Ectodermal cell (in vitro differentiated cells): ENCODE results near the gene PPP1R37.

Experiments used
- H3K27ac ChIP-seq: 2 replicates; pipeline ENCODE4 v1.7.0; 2013; ENCODE audit warnings: mild to moderate bottlenecking, low read depth, low read length; ENCODE audit not compliant: insufficient read depth, poor library complexity, severe bottlenecking
- H3K27me3 ChIP-seq: 2 replicates; pipeline ENCODE4 v1.7.0; 2013; ENCODE audit warnings: mild to moderate bottlenecking, low read length; ENCODE audit not compliant: insufficient read depth, control insufficient read depth, poor library complexity, severe bottlenecking
- H3K36me3 ChIP-seq: one replicate; pipeline ENCODE4 v1.7.0; 2013; ENCODE audit warnings: low read length; ENCODE audit not compliant: control insufficient read depth, insufficient read depth
- H3K4me1 ChIP-seq: one replicate; pipeline ENCODE4 v1.7.0; 2013; ENCODE audit warnings: low read length; ENCODE audit not compliant: control insufficient read depth, insufficient read depth
- H3K4me3 ChIP-seq: 2 replicates; pipeline ENCODE4 v1.7.0; 2013; ENCODE audit warnings: low read depth, low read length, control low read depth; ENCODE audit not compliant: insufficient read depth
- H3K9me3 ChIP-seq: 2 replicates; pipeline ENCODE4 v1.7.0; 2013; ENCODE audit warnings: mild to moderate bottlenecking, low read length, moderate library complexity; ENCODE audit not compliant: control insufficient read depth
- WGBS, 2 experiments: methylation state at CpG; one replicate each; pipeline ENCODE4 v1.1.7; 2013; ENCODE audit warnings: missing lambda C conversion rate in 2 of 2; 5-methylcytosine and 5-hydroxymethylcytosine counted together

PPP1R37 gene

GRCh38 chr19:45058622-45059159 lies 34.3 kb upstream of the PPP1R37 start:
- no peaks in the 10 kb centered on the region for H3K27me3 ChIP-seq
- WGBS, 2 experiments: 94% methylated on average over 14 of the region's 14 CpGs
- H3K9me3 ChIP-seq: no peaks in the 10 kb centered on the region
- no peak overlapping the region for H3K27ac ChIP-seq
- H3K4me3 ChIP-seq: no peak overlapping the region
- H3K36me3 ChIP-seq: peaks cover 65% of the 10 kb centered on the region
- no peaks in the 10 kb centered on the region for H3K4me1 ChIP-seq

- Histone ChIP-seq H3K27me3 (no peaks in the 10 kb centered on the region), H3K27ac (no peak overlapping the region), H3K36me3 (peaks cover 71% of the 10 kb centered on the region), H3K4me1 (no peaks in the 10 kb centered on the region), H3K4me3 (no peak overlapping the region), H3K9me3 (no peaks in the 10 kb centered on the region)
- 74 to 78% methylated on average over 16 of the region's 16 CpGs for WGBS, 2 experiments
These were observed 33.6 kb upstream of the PPP1R37 start for GRCh38 chr19:45059258-45059965.

- Histone ChIP-seq H3K36me3 (peaks cover 69% of the 10 kb centered on the region), H3K27ac (no peak overlapping the region), H3K4me3 (no peak overlapping the region), H3K9me3 (no peaks in the 10 kb centered on the region), H3K27me3 (no peaks in the 10 kb centered on the region), H3K4me1 (no peaks in the 10 kb centered on the region)
- 97 to 98% methylated on average over 4 of the region's 4 CpGs for WGBS, 2 experiments
These were observed 31.0 kb upstream of the PPP1R37 start for GRCh38 chr19:45061965-45062364.

GRCh38 chr19:45063851-45064801 lies 28.9 kb upstream of the PPP1R37 start:
- peaks cover 52% of the 10 kb centered on the region for H3K36me3 ChIP-seq
- no peaks in the 10 kb centered on the region for H3K9me3 ChIP-seq
- no peak overlapping the region for H3K4me3 ChIP-seq
- H3K27me3 ChIP-seq: no peaks in the 10 kb centered on the region
- H3K27ac ChIP-seq: no peak overlapping the region
- no peaks in the 10 kb centered on the region for H3K4me1 ChIP-seq
- 96 to 97% methylated on average over 85 of the region's 85 CpGs for WGBS, 2 experiments

- Histone ChIP-seq H3K27me3 (no peaks in the 10 kb centered on the region), H3K36me3 (peaks cover 35% of the 10 kb centered on the region), H3K4me1 (no peaks in the 10 kb centered on the region), H3K27ac (no peak overlapping the region), H3K9me3 (no peaks in the 10 kb centered on the region), H3K4me3 (no peak overlapping the region)
- 93 to 94% methylated on average over 38 of the region's 38 CpGs for WGBS, 2 experiments
These were observed 25.9 kb upstream of the PPP1R37 start for GRCh38 chr19:45066921-45067661.

GRCh38 chr19:45068041-45068440 lies 24.9 kb upstream of the PPP1R37 start:
- H3K4me1 ChIP-seq: no peaks in the 10 kb centered on the region
- no peak overlapping the region for H3K4me3 ChIP-seq
- no peaks in the 10 kb centered on the region for H3K27me3 ChIP-seq
- WGBS, 2 experiments: 91 to 93% methylated on average over 7 of the region's 10 CpGs
- peaks cover 29% of the 10 kb centered on the region for H3K36me3 ChIP-seq
- no peaks in the 10 kb centered on the region for H3K9me3 ChIP-seq
- H3K27ac ChIP-seq: no peak overlapping the region

GRCh38 chr19:45069056-45069455 lies 23.9 kb upstream of the PPP1R37 start:
- peaks cover 22% of the 10 kb centered on the region for H3K36me3 ChIP-seq
- WGBS, 2 experiments: 76 to 77% methylated on average over 13 of the region's 13 CpGs
- H3K27me3 ChIP-seq: no peaks in the 10 kb centered on the region
- no peaks in the 10 kb centered on the region for H3K9me3 ChIP-seq
- no peak overlapping the region for H3K27ac ChIP-seq
- H3K4me1 ChIP-seq: no peaks in the 10 kb centered on the region
- H3K4me3 ChIP-seq: no peak overlapping the region

- peaks cover 10% of the 10 kb centered on the region for H3K4me1 ChIP-seq
- no peak overlapping the region for H3K27ac ChIP-seq
- no peak overlapping the region for H3K4me3 ChIP-seq
- H3K27me3 ChIP-seq: peaks cover 3% of the 10 kb centered on the region
- peaks cover 17% of the 10 kb centered on the region for H3K36me3 ChIP-seq
- WGBS, 2 experiments: 96 to 97% methylated on average over 6 of the region's 6 CpGs
- H3K9me3 ChIP-seq: no peaks in the 10 kb centered on the region
These were observed 22.8 kb upstream of the PPP1R37 start for GRCh38 chr19:45070214-45070613.

GRCh38 chr19:45070861-45071544 lies 22.0 kb upstream of the PPP1R37 start:
- H3K4me3 ChIP-seq: no peak overlapping the region
- no peaks in the 10 kb centered on the region for H3K9me3 ChIP-seq
- peaks cover 10% of the 10 kb centered on the region for H3K27me3 ChIP-seq
- H3K27ac ChIP-seq: no peak overlapping the region
- H3K36me3 ChIP-seq: peaks cover 13% of the 10 kb centered on the region
- WGBS, 2 experiments: 95 to 96% methylated on average over 19 of the region's 19 CpGs
- peaks cover 16% of the 10 kb centered on the region for H3K4me1 ChIP-seq
